GM19023 (cell line): ENCODE data around the gene CYP2C18.
"Not testable (repeated sequence)": the region's sequence is repeated elsewhere in the genome, so short reads cannot be mapped to it uniquely, and the experiment has no call there.

ENCODE experiments used
- ATAC-seq: cut with Tn5 transposase; IDR thresholded peaks from one replicate; pipeline ENCODE4 v1.9.1; 2021; ENCODE audit warnings: mild to moderate bottlenecking, moderate library complexity; ENCODE audit not compliant: unreplicated experiment

CYP2C18 gene

GRCh38 chr10:94738588-94738987 is 55.1 kb downstream of the CYP2C18 start:
- ATAC-seq: no peak

DNA sequence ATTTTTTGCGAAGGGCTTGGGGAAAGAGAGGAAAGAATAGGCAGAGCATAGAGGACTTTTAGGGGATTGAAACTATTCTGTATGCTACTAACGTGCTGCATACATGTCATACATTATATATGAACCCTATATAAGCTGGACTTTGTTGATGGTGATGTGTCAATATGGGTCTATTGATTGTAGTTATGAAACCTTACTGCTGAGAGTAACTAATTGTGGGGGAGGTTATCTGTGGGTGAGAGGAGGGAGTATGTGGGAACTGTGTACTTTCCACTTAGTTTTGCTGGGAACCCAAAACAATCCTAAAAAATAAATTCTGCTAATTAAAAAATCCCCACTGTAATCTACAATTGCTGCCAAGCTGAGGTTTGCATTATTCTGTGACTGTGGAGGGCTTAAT is 63.6 kb downstream of the CYP2C18 start:
- no peak for ATAC-seq

GRCh38 chr10:94747838-94748237 is 64.3 kb downstream of the CYP2C18 start:
- no peak for ATAC-seq

- no peak for ATAC-seq
Measured at GRCh38 chr10:94757916-94758315, 74.4 kb downstream of the CYP2C18 start.

- no peak for ATAC-seq
Measured at GRCh38 chr10:94760586-94761178, 77.2 kb downstream of the CYP2C18 start.

GRCh38 chr10:94762393-94762792 is 78.9 kb downstream of the CYP2C18 start, which contains the start of gene CYP2C19:
Gene CYP2C19 (plus strand): TSS chr10:94762681. CDS start chr10:94762706, 25 bp downstream.
- no peak for ATAC-seq

GRCh38 chr10:94775425-94775824 is 91.9 kb downstream of the CYP2C18 start:
- ATAC-seq: not testable (repeated sequence)

GRCh38 chr10:94777886-94778458 is 94.4 kb downstream of the CYP2C18 start:
- ATAC-seq: no peak

GRCh38 chr10:94780844-94781243 is 97.3 kb downstream of the CYP2C18 start:
- no peak for ATAC-seq

GRCh38 chr10:94784256-94784655 is 100.7 kb downstream of the CYP2C18 start:
- no peak for ATAC-seq

GRCh38 chr10:94785211-94785610 is 101.7 kb downstream of the CYP2C18 start:
- ATAC-seq: no peak
